Vagina (tissue), 2 donors: ENCODE data around the gene NMNAT3.

ENCODE experiments used
- POLR2A ChIP-seq, 2 donors: fragments of 450-650 bp; IDR thresholded peaks; one replicate each; pipeline ENCODE4 v1.6.1; 2017; ENCODE audit warnings: antibody characterized with exemption in 2 of 2, mild to moderate bottlenecking in 2 of 2, moderate library complexity in 2 of 2
- POLR2AphosphoS5 ChIP-seq, 2 donors: sonication (generic); formaldehyde crosslinking; IDR thresholded peaks; one replicate each; pipeline ENCODE4 v1.9.0; 2017; ENCODE audit warnings: antibody characterized with exemption in 2 of 2, mild to moderate bottlenecking in 2 of 2, low read depth in 1 of 2; ENCODE audit not compliant: insufficient read depth in 1 of 2

DNA sequence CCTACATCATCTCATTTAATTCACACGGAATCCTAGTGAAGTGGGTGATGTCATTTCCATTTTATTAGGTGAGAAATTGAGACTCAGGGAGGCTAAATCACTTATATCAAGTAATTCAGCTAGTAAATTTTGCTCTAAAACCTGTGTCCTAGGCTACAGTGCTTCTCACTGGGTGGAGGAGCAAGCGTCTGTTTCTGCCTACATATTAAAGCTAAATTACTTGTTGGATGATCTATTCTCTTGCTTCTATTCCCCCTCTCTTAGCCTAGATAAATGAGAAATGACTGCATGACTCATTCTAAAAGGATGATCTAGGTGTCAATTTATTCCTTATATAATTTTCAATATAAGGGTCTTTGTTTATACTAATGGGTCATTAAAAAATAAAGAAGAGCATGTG lies 100.4 kb downstream of the NMNAT3 start:
- TF ChIP-seq POLR2AphosphoS5 (IDR thresholded peaks at IDR 0.05; ENCODE audit: insufficient read depth in 1 of 2, low read depth in 1 of 2) (no peak), POLR2A (IDR thresholded peaks at IDR 0.05) (no peak)
